ENCODE results near the gene GRID1. TPM values are rescaled to one million over a fixed set of nuclear protein-coding genes. Genes with fewer than 3 reads are reported as not detected.

Gene GRID1
- total RNA-seq, 2 donors from 2014 or later = 0.27 to 0.85 TPM

DNA sequence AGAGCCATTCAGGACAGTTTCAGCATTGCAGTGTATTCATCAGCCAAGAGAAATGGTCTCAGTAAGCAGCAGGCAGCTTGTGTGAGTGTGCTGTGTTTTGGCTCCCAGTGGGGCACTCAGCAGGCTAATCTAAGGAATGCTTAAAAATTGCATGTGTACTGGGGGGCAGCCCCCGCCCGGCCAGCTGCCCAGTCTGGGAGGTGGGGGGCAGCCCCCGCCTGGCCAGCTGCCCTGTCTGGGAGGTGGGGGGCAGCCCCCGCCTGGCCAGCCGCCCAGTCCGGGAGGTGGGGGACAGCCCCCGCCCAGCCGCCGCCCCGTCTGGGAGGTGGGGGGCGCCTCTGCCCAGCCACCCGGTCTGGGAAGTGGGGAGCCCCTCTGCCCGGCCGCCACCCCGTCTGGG lies 116.2 kb downstream of the GRID1 start:
- TF ChIP-seq, protein P1, sequence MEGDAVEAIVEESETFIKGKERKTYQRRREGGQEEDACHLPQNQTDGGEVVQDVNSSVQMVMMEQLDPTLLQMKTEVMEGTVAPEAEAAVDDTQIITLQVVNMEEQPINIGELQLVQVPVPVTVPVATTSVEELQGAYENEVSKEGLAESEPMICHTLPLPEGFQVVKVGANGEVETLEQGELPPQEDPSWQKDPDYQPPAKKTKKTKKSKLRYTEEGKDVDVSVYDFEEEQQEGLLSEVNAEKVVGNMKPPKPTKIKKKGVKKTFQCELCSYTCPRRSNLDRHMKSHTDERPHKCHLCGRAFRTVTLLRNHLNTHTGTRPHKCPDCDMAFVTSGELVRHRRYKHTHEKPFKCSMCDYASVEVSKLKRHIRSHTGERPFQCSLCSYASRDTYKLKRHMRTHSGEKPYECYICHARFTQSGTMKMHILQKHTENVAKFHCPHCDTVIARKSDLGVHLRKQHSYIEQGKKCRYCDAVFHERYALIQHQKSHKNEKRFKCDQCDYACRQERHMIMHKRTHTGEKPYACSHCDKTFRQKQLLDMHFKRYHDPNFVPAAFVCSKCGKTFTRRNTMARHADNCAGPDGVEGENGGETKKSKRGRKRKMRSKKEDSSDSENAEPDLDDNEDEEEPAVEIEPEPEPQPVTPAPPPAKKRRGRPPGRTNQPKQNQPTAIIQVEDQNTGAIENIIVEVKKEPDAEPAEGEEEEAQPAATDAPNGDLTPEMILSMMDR (IDR thresholded peaks at IDR 0.05) = no peak
- no peak for DNase-seq (ENCODE audit: low spot score)
- ATAC-seq (ENCODE audit: insufficient number of reproducible peaks, low FRiP score, low read depth) = no peak

DNA sequence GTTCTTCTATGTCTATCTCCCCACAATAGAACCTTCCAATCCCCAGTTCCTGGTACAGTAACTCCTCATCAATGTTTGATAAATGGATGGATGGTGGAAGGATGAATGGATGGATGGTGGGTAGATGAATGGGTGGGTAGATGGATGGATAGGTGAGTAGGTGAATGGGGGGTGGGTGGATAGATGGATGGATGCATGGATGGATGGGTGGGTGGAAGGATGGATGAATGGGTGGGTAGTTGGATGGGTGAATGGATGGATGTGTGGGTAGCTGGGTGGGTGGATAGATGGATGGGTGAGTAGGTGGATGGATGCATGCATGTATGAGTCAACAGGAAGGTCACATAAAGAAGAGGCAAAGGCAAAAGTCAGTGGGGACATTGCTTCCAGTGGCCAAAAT lies 116.8 kb downstream of the GRID1 start:
- Histone ChIP-seq H3K4me3 (no peak overlapping the region), H3K27ac (no peak overlapping the region), H3K36me3 (no peaks in the 10 kb centered on the region), H3K27me3 (replicated peaks; ENCODE audit: insufficient read depth) (no peaks in the 10 kb centered on the region), H3K9me3 (no peaks in the 10 kb centered on the region), H3K4me1 (ENCODE audit: control insufficient read depth in 1 of 2, low read depth in 2 of 2) (peaks cover 0 to 12% of the 10 kb centered on the region in 2 donors)
- TF ChIP-seq, protein P1 (IDR thresholded peaks at IDR 0.05) = no peak
- DNase-seq (ENCODE audit: low spot score) = no peak
- no peak for ATAC-seq (ENCODE audit: insufficient number of reproducible peaks, low FRiP score, low read depth)

More for the DNA sequence above, 116.2 kb downstream of the GRID1 start:
- Histone ChIP-seq H3K4me3 (peak overlapping the region; percentile 43), H3K9me3 (no peaks in the 10 kb centered on the region), H3K4me1 (ENCODE audit: control insufficient read depth in 1 of 2, low read depth in 2 of 2) (peaks cover 0 to 12% of the 10 kb centered on the region in 2 donors), H3K27me3 (replicated peaks; ENCODE audit: insufficient read depth) (no peaks in the 10 kb centered on the region), H3K27ac (no peak overlapping the region), H3K36me3 (no peaks in the 10 kb centered on the region)

DNA sequence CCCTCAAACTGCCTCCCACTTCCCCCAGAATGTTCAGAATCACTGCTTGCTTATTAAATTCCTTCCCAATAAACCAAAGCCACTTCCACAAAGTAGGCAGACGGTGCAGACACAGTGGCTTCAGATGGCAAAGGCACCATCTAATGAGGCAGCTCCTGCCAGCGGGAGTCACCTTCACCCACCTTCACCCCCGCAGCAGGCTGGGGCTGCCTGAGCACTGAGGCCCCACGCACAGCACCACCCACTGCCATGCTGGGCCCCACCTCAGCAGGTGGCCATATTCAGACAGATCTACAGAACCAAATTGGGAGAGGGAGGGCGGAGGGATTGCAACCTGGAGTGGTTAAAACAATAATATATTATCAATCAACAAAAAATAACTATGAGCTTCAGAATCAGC lies 118.5 kb downstream of the GRID1 start:
- TF ChIP-seq, protein P1 (IDR thresholded peaks at IDR 0.05) = no peak

DNA sequence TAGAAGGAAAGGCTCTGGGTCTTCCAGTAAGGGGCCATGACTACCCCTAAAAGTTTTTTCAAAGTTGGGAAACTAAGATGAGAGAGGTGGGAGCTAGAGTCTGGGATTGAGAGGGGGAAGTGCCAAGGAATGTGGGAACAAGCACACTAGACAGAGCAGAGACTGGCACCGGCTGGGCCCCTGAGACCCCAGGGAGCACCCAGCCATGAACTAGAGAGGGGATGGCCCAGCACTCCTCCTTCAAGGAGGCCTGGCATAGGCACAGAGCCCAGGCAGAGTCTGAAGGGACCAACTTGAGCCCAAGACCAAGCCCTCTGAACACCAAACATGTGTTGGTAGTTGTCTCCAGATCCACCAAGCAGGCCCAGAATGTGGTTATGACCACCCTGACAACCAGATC lies 119.0 kb downstream of the GRID1 start:
- Histone ChIP-seq H3K36me3 (no peaks in the 10 kb centered on the region), H3K4me3 (no peak overlapping the region), H3K27me3 (replicated peaks; ENCODE audit: insufficient read depth) (no peaks in the 10 kb centered on the region), H3K9me3 (no peaks in the 10 kb centered on the region), H3K27ac (no peak overlapping the region), H3K4me1 (ENCODE audit: control insufficient read depth in 1 of 2, low read depth in 2 of 2) (peaks cover 0 to 12% of the 10 kb centered on the region in 2 donors)
- TF ChIP-seq, protein P1 (IDR thresholded peaks at IDR 0.05) = no peak
- DNase-seq (ENCODE audit: low spot score) (no peak), ATAC-seq (ENCODE audit: insufficient number of reproducible peaks, low FRiP score, low read depth) (no peak)

More for the DNA sequence above, 118.5 kb downstream of the GRID1 start:
- Histone ChIP-seq H3K9me3 (no peaks in the 10 kb centered on the region), H3K27ac (no peak overlapping the region), H3K4me1 (ENCODE audit: control insufficient read depth in 1 of 2, low read depth in 2 of 2) (peaks cover 0 to 12% of the 10 kb centered on the region in 2 donors), H3K36me3 (no peaks in the 10 kb centered on the region), H3K27me3 (replicated peaks; ENCODE audit: insufficient read depth) (no peaks in the 10 kb centered on the region), H3K4me3 (no peak overlapping the region)
- ATAC-seq (ENCODE audit: insufficient number of reproducible peaks, low FRiP score, low read depth) (no peak), DNase-seq (ENCODE audit: low spot score) (no peak)

DNA sequence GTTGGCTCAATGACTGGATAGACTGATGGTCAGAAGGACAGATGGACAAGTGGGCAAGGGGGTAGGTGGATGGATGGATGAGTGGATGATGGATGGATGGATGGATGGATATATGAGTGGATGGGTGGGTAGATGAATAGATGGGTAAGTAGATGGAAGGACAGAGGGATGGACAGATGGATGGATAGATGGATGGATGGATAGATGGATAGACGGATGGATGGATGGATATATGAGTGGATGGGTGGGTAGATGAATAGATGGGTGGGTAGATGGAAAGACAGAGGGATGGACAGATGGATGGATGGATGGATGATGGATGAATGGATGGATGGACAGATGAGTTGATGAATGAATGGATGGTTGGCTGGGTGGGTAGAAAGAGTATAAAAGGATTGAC lies 119.5 kb downstream of the GRID1 start:
- TF ChIP-seq, protein P1 (IDR thresholded peaks at IDR 0.05) = no peak

More for the DNA sequence above, 119.5 kb downstream of the GRID1 start:
- no peaks in the 10 kb centered on the region for H3K36me3 ChIP-seq
- H3K9me3 ChIP-seq = no peaks in the 10 kb centered on the region
- H3K4me3 ChIP-seq = no peak overlapping the region
- DNase-seq (ENCODE audit: low spot score) (no peak), ATAC-seq (ENCODE audit: insufficient number of reproducible peaks, low FRiP score, low read depth) (no peak)
- H3K27me3 ChIP-seq (replicated peaks; ENCODE audit: insufficient read depth) = no peaks in the 10 kb centered on the region
- peaks cover 0 to 12% of the 10 kb centered on the region in 2 donors for H3K4me1 ChIP-seq (ENCODE audit: control insufficient read depth in 1 of 2, low read depth in 2 of 2)
- H3K27ac ChIP-seq = no peak overlapping the region
